Measurements from ENCODE around the gene AXIN1.

DNA sequence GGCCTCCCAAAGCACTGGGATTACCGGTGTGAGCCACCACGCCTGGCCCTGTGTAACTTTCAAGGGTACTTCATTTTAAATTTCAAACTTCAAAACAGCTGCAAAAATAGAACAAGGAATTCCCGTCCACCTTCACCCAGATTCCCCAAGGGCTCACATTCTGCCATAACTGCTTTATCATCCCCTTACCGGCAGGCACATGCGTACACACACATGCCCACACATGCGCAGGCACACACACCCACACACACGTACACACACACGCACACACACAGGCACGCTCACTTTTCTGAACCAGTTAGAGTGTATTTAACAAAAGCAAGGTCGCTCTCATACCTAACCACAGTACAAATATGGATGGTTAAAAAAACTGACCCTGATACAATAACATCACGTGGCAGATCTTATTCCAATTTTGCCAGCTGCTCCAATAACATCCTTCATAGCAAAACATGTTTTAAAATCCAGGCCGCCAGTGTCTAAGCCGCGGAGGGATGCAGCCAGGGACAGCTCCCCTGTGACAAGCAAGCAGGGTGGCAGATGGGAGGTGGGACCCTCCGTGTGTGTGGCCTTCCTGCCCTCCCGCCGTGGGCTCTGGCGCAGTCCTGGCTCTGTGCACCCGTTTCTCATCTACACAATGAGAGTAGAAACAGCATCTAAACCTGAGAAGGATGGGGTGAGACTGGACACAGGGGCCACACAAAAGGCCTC lies 46.5 kb downstream of the AXIN1 start:
- TF ChIP-seq FOXK1 (CRISPR knock-in tag; IDR thresholded peaks at IDR 0.05) (no peak), FOXJ3 (CRISPR knock-in tag; IDR thresholded peaks at IDR 0.05; ENCODE audit: borderline replicate concordance) (no peak), ESRRA (CRISPR knock-in tag; IDR thresholded peaks at IDR 0.05; ENCODE audit: borderline replicate concordance) (no peak), SP1 (CRISPR knock-in tag; conservative IDR thresholded peaks at IDR 0.05) (no peak), NFE2L1 (CRISPR knock-in tag; IDR thresholded peaks at IDR 0.05) (no peak), ETV6 (CRISPR knock-in tag; IDR thresholded peaks at IDR 0.05) (no peak), MYBL2 (CRISPR knock-in tag; IDR thresholded peaks at IDR 0.05) (no peak)
- TF ChIP-seq, protein P1, sequence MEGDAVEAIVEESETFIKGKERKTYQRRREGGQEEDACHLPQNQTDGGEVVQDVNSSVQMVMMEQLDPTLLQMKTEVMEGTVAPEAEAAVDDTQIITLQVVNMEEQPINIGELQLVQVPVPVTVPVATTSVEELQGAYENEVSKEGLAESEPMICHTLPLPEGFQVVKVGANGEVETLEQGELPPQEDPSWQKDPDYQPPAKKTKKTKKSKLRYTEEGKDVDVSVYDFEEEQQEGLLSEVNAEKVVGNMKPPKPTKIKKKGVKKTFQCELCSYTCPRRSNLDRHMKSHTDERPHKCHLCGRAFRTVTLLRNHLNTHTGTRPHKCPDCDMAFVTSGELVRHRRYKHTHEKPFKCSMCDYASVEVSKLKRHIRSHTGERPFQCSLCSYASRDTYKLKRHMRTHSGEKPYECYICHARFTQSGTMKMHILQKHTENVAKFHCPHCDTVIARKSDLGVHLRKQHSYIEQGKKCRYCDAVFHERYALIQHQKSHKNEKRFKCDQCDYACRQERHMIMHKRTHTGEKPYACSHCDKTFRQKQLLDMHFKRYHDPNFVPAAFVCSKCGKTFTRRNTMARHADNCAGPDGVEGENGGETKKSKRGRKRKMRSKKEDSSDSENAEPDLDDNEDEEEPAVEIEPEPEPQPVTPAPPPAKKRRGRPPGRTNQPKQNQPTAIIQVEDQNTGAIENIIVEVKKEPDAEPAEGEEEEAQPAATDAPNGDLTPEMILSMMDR (IDR thresholded peaks at IDR 0.05) = no peak
- TF ChIP-seq, protein P2, sequence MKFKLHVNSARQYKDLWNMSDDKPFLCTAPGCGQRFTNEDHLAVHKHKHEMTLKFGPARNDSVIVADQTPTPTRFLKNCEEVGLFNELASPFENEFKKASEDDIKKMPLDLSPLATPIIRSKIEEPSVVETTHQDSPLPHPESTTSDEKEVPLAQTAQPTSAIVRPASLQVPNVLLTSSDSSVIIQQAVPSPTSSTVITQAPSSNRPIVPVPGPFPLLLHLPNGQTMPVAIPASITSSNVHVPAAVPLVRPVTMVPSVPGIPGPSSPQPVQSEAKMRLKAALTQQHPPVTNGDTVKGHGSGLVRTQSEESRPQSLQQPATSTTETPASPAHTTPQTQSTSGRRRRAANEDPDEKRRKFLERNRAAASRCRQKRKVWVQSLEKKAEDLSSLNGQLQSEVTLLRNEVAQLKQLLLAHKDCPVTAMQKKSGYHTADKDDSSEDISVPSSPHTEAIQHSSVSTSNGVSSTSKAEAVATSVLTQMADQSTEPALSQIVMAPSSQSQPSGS (CRISPR knock-in tag; IDR thresholded peaks at IDR 0.05; ENCODE audit: borderline replicate concordance, low read depth) = no peak
- TF ChIP-seq, protein P3, sequence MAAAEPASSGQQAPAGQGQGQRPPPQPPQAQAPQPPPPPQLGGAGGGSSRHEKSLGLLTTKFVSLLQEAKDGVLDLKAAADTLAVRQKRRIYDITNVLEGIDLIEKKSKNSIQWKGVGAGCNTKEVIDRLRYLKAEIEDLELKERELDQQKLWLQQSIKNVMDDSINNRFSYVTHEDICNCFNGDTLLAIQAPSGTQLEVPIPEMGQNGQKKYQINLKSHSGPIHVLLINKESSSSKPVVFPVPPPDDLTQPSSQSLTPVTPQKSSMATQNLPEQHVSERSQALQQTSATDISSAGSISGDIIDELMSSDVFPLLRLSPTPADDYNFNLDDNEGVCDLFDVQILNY (CRISPR knock-in tag; IDR thresholded peaks at IDR 0.05) = no peak
- TF ChIP-seq, protein P4, sequence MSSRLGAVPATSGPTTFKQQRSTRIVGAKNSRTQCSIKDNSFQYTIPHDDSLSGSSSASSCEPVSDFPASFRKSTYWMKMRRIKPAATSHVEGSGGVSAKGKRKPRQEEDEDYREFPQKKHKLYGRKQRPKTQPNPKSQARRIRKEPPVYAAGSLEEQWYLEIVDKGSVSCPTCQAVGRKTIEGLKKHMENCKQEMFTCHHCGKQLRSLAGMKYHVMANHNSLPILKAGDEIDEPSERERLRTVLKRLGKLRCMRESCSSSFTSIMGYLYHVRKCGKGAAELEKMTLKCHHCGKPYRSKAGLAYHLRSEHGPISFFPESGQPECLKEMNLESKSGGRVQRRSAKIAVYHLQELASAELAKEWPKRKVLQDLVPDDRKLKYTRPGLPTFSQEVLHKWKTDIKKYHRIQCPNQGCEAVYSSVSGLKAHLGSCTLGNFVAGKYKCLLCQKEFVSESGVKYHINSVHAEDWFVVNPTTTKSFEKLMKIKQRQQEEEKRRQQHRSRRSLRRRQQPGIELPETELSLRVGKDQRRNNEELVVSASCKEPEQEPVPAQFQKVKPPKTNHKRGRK (CRISPR knock-in tag; IDR thresholded peaks at IDR 0.05; ENCODE audit: borderline replicate concordance) = no peak

Measured in WTC11 (cell line).